MM.1S (cell line): Measurements from ENCODE around the gene ERC2.

ENCODE experiments used
- DNase-seq: peaks from one replicate; pipeline ENCODE4 v3.0.0-alpha.2; 2015
- H2AFZ ChIP-seq: fragments of 300-600 bp; sonication (generic); 2 replicates; pipeline ENCODE4 v1.6.0; 2016; ENCODE audit warnings: antibody characterized with exemption, low read length
- H3F3A ChIP-seq: fragments of 300-600 bp; sonication (generic); 2 replicates; pipeline ENCODE4 v1.6.1; 2016; ENCODE audit warnings: mild to moderate bottlenecking, antibody characterized with exemption, low read length, moderate library complexity, mixed read lengths; ENCODE audit not compliant: insufficient read depth
- H3K27ac ChIP-seq: fragments of 300-600 bp; sonication (generic); 2 replicates; pipeline ENCODE4 v1.5.1; 2016; ENCODE audit warnings: mild to moderate bottlenecking, low read length
- H3K27me3 ChIP-seq: fragments of 300-600 bp; sonication (generic); replicated peaks from 2 replicates; pipeline ENCODE4 v1.6.0; 2016; ENCODE audit warnings: low read length; ENCODE audit not compliant: insufficient read depth
- H3K36me3 ChIP-seq: fragments of 300-600 bp; sonication (generic); replicated peaks from 2 replicates; pipeline ENCODE4 v1.6.1; 2016; ENCODE audit warnings: mild to moderate bottlenecking, low read length, mixed read lengths; ENCODE audit not compliant: insufficient read depth
- H3K4me1 ChIP-seq: fragments of 300-600 bp; sonication (generic); 2 replicates; pipeline ENCODE4 v1.6.1; 2016; ENCODE audit warnings: low read length, mixed read lengths
- H3K4me2 ChIP-seq: fragments of 300-600 bp; sonication (generic); 2 replicates; pipeline ENCODE4 v1.6.0; 2016; ENCODE audit warnings: low read depth, low read length
- H3K4me3 ChIP-seq: fragments of 300-600 bp; sonication (generic); 2 replicates; pipeline ENCODE4 v1.5.1; 2016; ENCODE audit warnings: low read length, mixed read lengths
- H3K79me2 ChIP-seq: fragments of 300-600 bp; sonication (generic); 2 replicates; pipeline ENCODE4 v1.6.1; 2016; ENCODE audit warnings: mixed run types, low read length, mixed read lengths
- H3K9ac ChIP-seq: fragments of 300-600 bp; sonication (generic); 2 replicates; pipeline ENCODE4 v1.6.1; 2016; ENCODE audit warnings: low read length, mixed read lengths
- H3K9me2 ChIP-seq: fragments of 300-600 bp; sonication (generic); replicated peaks from 2 replicates; pipeline ENCODE4 v1.6.1; 2016; ENCODE audit warnings: mild to moderate bottlenecking, low read length, mixed read lengths; ENCODE audit not compliant: insufficient read depth
- H3K9me3 ChIP-seq: fragments of 300-600 bp; sonication (generic); replicated peaks from 2 replicates; pipeline ENCODE4 v1.6.1; 2016; ENCODE audit warnings: mild to moderate bottlenecking, low read length, mixed read lengths; ENCODE audit not compliant: insufficient read depth
- H4K20me1 ChIP-seq: fragments of 300-600 bp; sonication (generic); 2 replicates; pipeline ENCODE4 v1.6.1; 2016; ENCODE audit warnings: mild to moderate bottlenecking, low read length, moderate library complexity, mixed read lengths; ENCODE audit not compliant: insufficient read depth
- EZH2 ChIP-seq: fragments of 300-600 bp; sonication (generic); optimal IDR thresholded peaks from 2 replicates; pipeline ENCODE3; 2017; ENCODE audit warnings: low read depth, mild to moderate bottlenecking, antibody characterized with exemption, low read length, mixed read lengths
- EZH2phosphoT487 ChIP-seq: fragments of 300-600 bp; sonication (generic); IDR thresholded peaks from 2 replicates; pipeline ENCODE4 v1.6.1; 2018; ENCODE audit warnings: antibody characterized with exemption, low read length
- TF ChIP-seq, protein P1 (sequence below): fragments of 300-600 bp; sonication (generic); IDR thresholded peaks from 2 replicates; pipeline ENCODE4 v1.5.1; 2016; ENCODE audit warnings: antibody characterized with exemption, low read length, mixed read lengths

The ERC2 gene

DNA sequence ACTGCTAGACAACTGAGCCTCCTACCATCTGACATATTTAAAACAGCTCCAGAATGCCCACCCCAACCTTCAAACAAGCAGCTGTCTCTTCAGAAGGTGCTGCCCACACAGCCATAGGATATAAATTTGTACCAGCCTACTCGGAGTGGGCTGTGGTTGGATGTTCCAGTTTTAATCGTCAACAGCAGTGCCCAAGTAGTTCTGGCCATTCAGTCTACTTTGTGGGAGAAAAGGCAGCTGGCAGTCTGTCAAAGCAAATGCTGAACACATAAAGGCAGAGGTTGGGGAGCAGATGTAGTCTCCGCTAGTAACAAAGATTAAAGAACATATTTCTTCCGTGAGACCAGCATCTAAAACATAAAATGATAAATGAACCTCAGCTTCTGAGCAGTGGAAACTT is 15.9 kb upstream of the ERC2 start:
- no peaks in the 10 kb centered on the region for H3F3A ChIP-seq
- H3K4me3 ChIP-seq, result no peak overlapping the region
- no peak overlapping the region for H3K27ac ChIP-seq
- TF ChIP-seq EZH2 (no peak), EZH2phosphoT487 (no peak)
- TF ChIP-seq, protein P1, sequence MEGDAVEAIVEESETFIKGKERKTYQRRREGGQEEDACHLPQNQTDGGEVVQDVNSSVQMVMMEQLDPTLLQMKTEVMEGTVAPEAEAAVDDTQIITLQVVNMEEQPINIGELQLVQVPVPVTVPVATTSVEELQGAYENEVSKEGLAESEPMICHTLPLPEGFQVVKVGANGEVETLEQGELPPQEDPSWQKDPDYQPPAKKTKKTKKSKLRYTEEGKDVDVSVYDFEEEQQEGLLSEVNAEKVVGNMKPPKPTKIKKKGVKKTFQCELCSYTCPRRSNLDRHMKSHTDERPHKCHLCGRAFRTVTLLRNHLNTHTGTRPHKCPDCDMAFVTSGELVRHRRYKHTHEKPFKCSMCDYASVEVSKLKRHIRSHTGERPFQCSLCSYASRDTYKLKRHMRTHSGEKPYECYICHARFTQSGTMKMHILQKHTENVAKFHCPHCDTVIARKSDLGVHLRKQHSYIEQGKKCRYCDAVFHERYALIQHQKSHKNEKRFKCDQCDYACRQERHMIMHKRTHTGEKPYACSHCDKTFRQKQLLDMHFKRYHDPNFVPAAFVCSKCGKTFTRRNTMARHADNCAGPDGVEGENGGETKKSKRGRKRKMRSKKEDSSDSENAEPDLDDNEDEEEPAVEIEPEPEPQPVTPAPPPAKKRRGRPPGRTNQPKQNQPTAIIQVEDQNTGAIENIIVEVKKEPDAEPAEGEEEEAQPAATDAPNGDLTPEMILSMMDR, result no peak
- H3K27me3 ChIP-seq, result no peaks in the 10 kb centered on the region
- no peaks in the 10 kb centered on the region for H3K9me3 ChIP-seq
- no peak overlapping the region for H3K9ac ChIP-seq
- no peak overlapping the region for H2AFZ ChIP-seq
- no peaks in the 10 kb centered on the region for H3K79me2 ChIP-seq
- H3K4me2 ChIP-seq, result no peak overlapping the region
- no peak for DNase-seq
- H3K9me2 ChIP-seq, result no peaks in the 10 kb centered on the region
- no peaks in the 10 kb centered on the region for H3K36me3 ChIP-seq
- no peaks in the 10 kb centered on the region for H3K4me1 ChIP-seq
- no peaks in the 10 kb centered on the region for H4K20me1 ChIP-seq

GRCh38 chr3:56477646-56478045 is 9.4 kb upstream of the ERC2 start:
- H4K20me1 ChIP-seq, result no peaks in the 10 kb centered on the region
- no peaks in the 10 kb centered on the region for H3K36me3 ChIP-seq
- H3K27ac ChIP-seq, result no peak overlapping the region
- no peaks in the 10 kb centered on the region for H3K27me3 ChIP-seq
- H3K4me2 ChIP-seq, result no peak overlapping the region
- no peaks in the 10 kb centered on the region for H3K4me1 ChIP-seq
- no peak for DNase-seq
- no peak overlapping the region for H3K9ac ChIP-seq
- H2AFZ ChIP-seq, result no peak overlapping the region
- no peak overlapping the region for H3K4me3 ChIP-seq
- TF ChIP-seq EZH2phosphoT487 (no peak), EZH2 (no peak)
- TF ChIP-seq, protein P1, result no peak
- H3K9me2 ChIP-seq, result no peaks in the 10 kb centered on the region
- no peaks in the 10 kb centered on the region for H3F3A ChIP-seq
- H3K79me2 ChIP-seq, result no peaks in the 10 kb centered on the region
- H3K9me3 ChIP-seq, result no peaks in the 10 kb centered on the region

GRCh38 chr3:56476771-56477170 is 8.5 kb upstream of the ERC2 start:
- H4K20me1 ChIP-seq, result no peaks in the 10 kb centered on the region
- H3K9ac ChIP-seq, result no peak overlapping the region
- no peak overlapping the region for H3K4me2 ChIP-seq
- no peaks in the 10 kb centered on the region for H3K9me3 ChIP-seq
- H3K4me1 ChIP-seq, result no peaks in the 10 kb centered on the region
- no peak overlapping the region for H3K27ac ChIP-seq
- no peaks in the 10 kb centered on the region for H3K27me3 ChIP-seq
- no peak overlapping the region for H2AFZ ChIP-seq
- DNase-seq, result no peak
- no peaks in the 10 kb centered on the region for H3K9me2 ChIP-seq
- H3F3A ChIP-seq, result no peaks in the 10 kb centered on the region
- no peak overlapping the region for H3K4me3 ChIP-seq
- H3K36me3 ChIP-seq, result no peaks in the 10 kb centered on the region
- no peaks in the 10 kb centered on the region for H3K79me2 ChIP-seq
- no peak for TF ChIP-seq EZH2
- no peak for TF ChIP-seq EZH2phosphoT487
- TF ChIP-seq, protein P1, result no peak
